ENCODE results near the gene DDIT4L.
"Not testable (repeated sequence)": the region's sequence is repeated elsewhere in the genome, so short reads cannot be mapped to it uniquely, and the experiment has no call there.

The DDIT4L gene

GRCh38 chr4:100165809-100166208 lies 24.5 kb downstream of the DDIT4L start:
- DNase-seq: no peak

- DNase-seq: no peak
Observed at GRCh38 chr4:100164808-100165760, 25.2 kb downstream of the DDIT4L start.

- DNase-seq: no peak
Observed at GRCh38 chr4:100162027-100162685, 28.1 kb downstream of the DDIT4L start.

GRCh38 chr4:100149190-100149589 lies 41.1 kb downstream of the DDIT4L start:
- no peak for DNase-seq

- DNase-seq: no peak
Observed at GRCh38 chr4:100147684-100148083, 42.6 kb downstream of the DDIT4L start.

- DNase-seq: no peak
Observed at GRCh38 chr4:100147198-100147597, 43.1 kb downstream of the DDIT4L start.

- DNase-seq: no peak
Observed at GRCh38 chr4:100146756-100147155, 43.5 kb downstream of the DDIT4L start.

GRCh38 chr4:100137320-100137719 lies 52.9 kb downstream of the DDIT4L start:
- not testable (repeated sequence) for DNase-seq
